ENCODE results near the gene CHST14.
A peak's percentile ranks its signal among the peaks of the same experiment; 100 is the strongest.
"Not testable (repeated sequence)": the region's sequence is repeated elsewhere in the genome, so short reads cannot be mapped to it uniquely, and the experiment has no call there.

Gene CHST14

GRCh38 chr15:40451527-40452158, 19.1 kb upstream of the CHST14 start:
- Histone ChIP-seq H2BK5ac (ENCODE audit: low read length) (no peak overlapping the region), H3K79me2 (ENCODE audit: control insufficient read depth, insufficient read depth, low read length) (peaks cover 91% of the 10 kb centered on the region), H2AK5ac (ENCODE audit: low read length) (no peak overlapping the region), H3K9ac (ENCODE audit: low read length) (no peak overlapping the region), H3K56ac (ENCODE audit: low read length) (no peak overlapping the region), H3K36me3 (ENCODE audit: control insufficient read depth, insufficient read depth, low read length) (no peaks in the 10 kb centered on the region), H3K4me3 (ENCODE audit: low read length) (no peak overlapping the region), H3K23ac (ENCODE audit: low read length) (no peak overlapping the region), H3K18ac (ENCODE audit: low read length) (no peak overlapping the region), H3K4ac (ENCODE audit: low read depth, low read length) (no peak overlapping the region), H3K27me3 (ENCODE audit: insufficient read depth, low read length, poor library complexity) (no peaks in the 10 kb centered on the region), H3K4me2 (ENCODE audit: low read length) (no peak overlapping the region), H3K27ac (ENCODE audit: low read depth, low read length) (no peak overlapping the region), H2BK120ac (ENCODE audit: low read depth, low read length) (no peak overlapping the region), H2BK15ac (replicated peaks; ENCODE audit: low read depth) (no peak overlapping the region), H4K5ac (ENCODE audit: low read length) (no peak overlapping the region), H3K79me1 (ENCODE audit: low read length) (peaks cover 34% of the 10 kb centered on the region), H3K4me1 (ENCODE audit: control insufficient read depth, low read depth, low read length) (peaks cover 15% of the 10 kb centered on the region), H4K8ac (ENCODE audit: low read depth, low read length) (no peak overlapping the region)
- no CpG with 5 or more reads among the region's 3 CpGs for WGBS (ENCODE audit: extremely low coverage, insufficient coverage, low lambda C conversion rate)
- DNase-seq, result no peak

GRCh38 chr15:40452296-40453090, 18.3 kb upstream of the CHST14 start:
- Histone ChIP-seq H3K79me2 (ENCODE audit: control insufficient read depth, insufficient read depth, low read length) (peaks cover 92% of the 10 kb centered on the region), H3K27me3 (ENCODE audit: insufficient read depth, low read length, poor library complexity) (no peaks in the 10 kb centered on the region), H3K4me1 (ENCODE audit: control insufficient read depth, low read depth, low read length) (peaks cover 15% of the 10 kb centered on the region), H3K79me1 (ENCODE audit: low read length) (peaks cover 38% of the 10 kb centered on the region), H3K36me3 (ENCODE audit: control insufficient read depth, insufficient read depth, low read length) (no peaks in the 10 kb centered on the region), H3K27ac (ENCODE audit: low read depth, low read length) (no peak overlapping the region), H2BK5ac (ENCODE audit: low read length) (no peak overlapping the region), H4K8ac (ENCODE audit: low read depth, low read length) (no peak overlapping the region), H2BK120ac (ENCODE audit: low read depth, low read length) (no peak overlapping the region), H4K5ac (ENCODE audit: low read length) (no peak overlapping the region), H3K23ac (ENCODE audit: low read length) (no peak overlapping the region), H2BK15ac (replicated peaks; ENCODE audit: low read depth) (no peak overlapping the region), H3K18ac (ENCODE audit: low read length) (no peak overlapping the region), H3K4ac (ENCODE audit: low read depth, low read length) (no peak overlapping the region), H3K56ac (ENCODE audit: low read length) (no peak overlapping the region), H3K4me3 (ENCODE audit: low read length) (no peak overlapping the region), H3K4me2 (ENCODE audit: low read length) (no peak overlapping the region), H3K9ac (ENCODE audit: low read length) (no peak overlapping the region), H2AK5ac (ENCODE audit: low read length) (no peak overlapping the region)
- no peak for DNase-seq
- no CpG with 5 or more reads among the region's 11 CpGs for WGBS (ENCODE audit: extremely low coverage, insufficient coverage, low lambda C conversion rate)

DNA sequence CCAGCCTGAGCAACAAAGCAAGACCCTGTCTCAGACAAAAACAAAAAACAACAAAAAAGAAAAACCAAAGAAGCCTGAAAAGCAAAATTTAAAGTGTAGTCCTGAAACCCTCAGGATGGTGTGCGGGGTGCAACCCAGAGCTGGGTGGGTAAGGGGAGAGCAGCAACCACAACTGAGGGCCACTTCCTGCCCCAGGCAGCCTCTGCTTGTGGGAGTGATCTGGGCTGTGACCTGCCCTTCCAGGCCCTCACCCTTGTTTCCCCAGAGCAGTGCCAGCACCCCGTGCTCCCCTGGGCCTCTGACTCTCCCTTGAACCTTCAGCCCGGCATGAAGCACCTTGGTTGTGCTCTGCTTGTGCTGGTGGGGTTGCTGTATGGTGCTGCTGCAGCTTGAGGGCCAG, 16.8 kb upstream of the CHST14 start:
- Histone ChIP-seq H3K79me2 (ENCODE audit: control insufficient read depth, insufficient read depth, low read length) (peaks cover 93% of the 10 kb centered on the region), H3K79me1 (ENCODE audit: low read length) (peaks cover 42% of the 10 kb centered on the region), H3K4me1 (ENCODE audit: control insufficient read depth, low read depth, low read length) (peaks cover 15% of the 10 kb centered on the region)
- not testable (repeated sequence) for H3K27ac ChIP-seq (ENCODE audit: low read depth, low read length); H3K18ac ChIP-seq (ENCODE audit: low read length); H3K23ac ChIP-seq (ENCODE audit: low read length); H2BK120ac ChIP-seq (ENCODE audit: low read depth, low read length); H3K56ac ChIP-seq (ENCODE audit: low read length); H4K5ac ChIP-seq (ENCODE audit: low read length); H3K4ac ChIP-seq (ENCODE audit: low read depth, low read length); H3K36me3 ChIP-seq (ENCODE audit: control insufficient read depth, insufficient read depth, low read length); H3K9ac ChIP-seq (ENCODE audit: low read length); H3K4me2 ChIP-seq (ENCODE audit: low read length); DNase-seq; H3K27me3 ChIP-seq (ENCODE audit: insufficient read depth, low read length, poor library complexity); H2AK5ac ChIP-seq (ENCODE audit: low read length); H2BK5ac ChIP-seq (ENCODE audit: low read length); H2BK15ac ChIP-seq (replicated peaks; ENCODE audit: low read depth); H3K4me3 ChIP-seq (ENCODE audit: low read length); H4K8ac ChIP-seq (ENCODE audit: low read depth, low read length)
- no CpG with 5 or more reads among the region's 3 CpGs for WGBS (ENCODE audit: extremely low coverage, insufficient coverage, low lambda C conversion rate)

DNA sequence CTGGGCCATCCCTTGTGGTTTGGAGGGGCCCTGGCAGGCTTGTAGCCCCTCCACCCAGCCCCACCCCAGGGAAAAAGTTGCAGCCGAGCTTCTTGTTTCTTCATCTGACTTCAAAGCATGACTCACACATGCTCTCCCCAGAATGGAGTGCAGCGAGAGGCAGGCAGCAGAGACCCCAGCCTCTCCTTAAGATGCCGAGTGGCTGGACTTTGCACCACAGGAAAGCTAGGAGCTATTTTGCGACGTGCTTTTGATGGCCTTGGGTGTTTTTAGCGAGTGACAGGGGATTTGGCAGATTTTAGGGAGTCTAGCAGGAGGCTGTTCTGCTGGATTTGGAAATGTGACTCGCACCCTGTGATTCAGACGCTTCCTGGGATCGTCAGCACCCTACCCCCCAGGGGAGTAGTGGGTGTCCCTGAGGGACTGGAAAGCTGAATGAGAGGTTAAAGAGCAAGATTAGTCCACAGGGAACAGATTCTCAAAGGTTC, 15.8 kb upstream of the CHST14 start:
- no CpG with 5 or more reads among the region's 9 CpGs for WGBS (ENCODE audit: extremely low coverage, insufficient coverage, low lambda C conversion rate)
- Histone ChIP-seq H4K8ac (ENCODE audit: low read depth, low read length) (no peak overlapping the region), H3K56ac (ENCODE audit: low read length) (peak overlapping the region; percentile 75), H3K23ac (ENCODE audit: low read length) (peak overlapping the region; percentile 12), H3K27ac (ENCODE audit: low read depth, low read length) (no peak overlapping the region), H3K4me1 (ENCODE audit: control insufficient read depth, low read depth, low read length) (peaks cover 15% of the 10 kb centered on the region), H3K4ac (ENCODE audit: low read depth, low read length) (no peak overlapping the region), H2BK5ac (ENCODE audit: low read length) (no peak overlapping the region), H3K4me3 (ENCODE audit: low read length) (no peak overlapping the region), H3K79me1 (ENCODE audit: low read length) (peaks cover 43% of the 10 kb centered on the region), H3K4me2 (ENCODE audit: low read length) (no peak overlapping the region), H3K27me3 (ENCODE audit: insufficient read depth, low read length, poor library complexity) (no peaks in the 10 kb centered on the region), H2BK15ac (replicated peaks; ENCODE audit: low read depth) (no peak overlapping the region), H2BK120ac (ENCODE audit: low read depth, low read length) (no peak overlapping the region), H3K18ac (ENCODE audit: low read length) (no peak overlapping the region), H4K5ac (ENCODE audit: low read length) (no peak overlapping the region), H3K79me2 (ENCODE audit: control insufficient read depth, insufficient read depth, low read length) (peaks cover 91% of the 10 kb centered on the region), H2AK5ac (ENCODE audit: low read length) (no peak overlapping the region), H3K36me3 (ENCODE audit: control insufficient read depth, insufficient read depth, low read length) (peaks cover 4% of the 10 kb centered on the region), H3K9ac (ENCODE audit: low read length) (peak overlapping the region; percentile 28)
- no peak for DNase-seq

DNA sequence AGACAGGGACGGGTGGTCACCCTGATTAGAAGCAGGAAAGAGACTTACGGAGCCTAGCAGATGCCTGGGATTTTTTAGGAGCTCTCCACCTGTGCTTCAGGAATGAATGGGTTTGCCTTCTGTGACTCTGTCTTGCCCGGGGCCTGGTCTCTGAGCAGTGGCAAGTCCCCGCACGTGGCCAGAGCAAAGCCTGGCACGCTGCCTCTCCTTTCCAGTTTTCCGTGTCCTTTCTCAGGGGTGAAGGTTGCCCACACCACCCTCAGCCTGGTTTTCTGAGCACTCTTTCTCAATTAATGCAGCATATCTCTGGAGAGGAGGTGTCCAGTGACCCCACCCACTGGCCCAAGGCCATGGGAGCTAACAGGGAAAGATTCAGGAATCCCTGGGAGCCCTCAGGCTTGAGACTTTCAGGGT, 14.5 kb upstream of the CHST14 start:
- Histone ChIP-seq H3K27ac (ENCODE audit: low read depth, low read length) (no peak overlapping the region), H3K4me3 (ENCODE audit: low read length) (no peak overlapping the region), H4K8ac (ENCODE audit: low read depth, low read length) (no peak overlapping the region), H3K9ac (ENCODE audit: low read length) (no peak overlapping the region), H3K79me1 (ENCODE audit: low read length) (peaks cover 47% of the 10 kb centered on the region), H3K4ac (ENCODE audit: low read depth, low read length) (no peak overlapping the region), H2BK120ac (ENCODE audit: low read depth, low read length) (no peak overlapping the region), H3K56ac (ENCODE audit: low read length) (no peak overlapping the region), H3K23ac (ENCODE audit: low read length) (no peak overlapping the region), H3K4me2 (ENCODE audit: low read length) (no peak overlapping the region), H3K79me2 (ENCODE audit: control insufficient read depth, insufficient read depth, low read length) (peaks cover 86% of the 10 kb centered on the region), H3K36me3 (ENCODE audit: control insufficient read depth, insufficient read depth, low read length) (peaks cover 6% of the 10 kb centered on the region), H2BK15ac (replicated peaks; ENCODE audit: low read depth) (no peak overlapping the region), H2AK5ac (ENCODE audit: low read length) (no peak overlapping the region), H4K5ac (ENCODE audit: low read length) (no peak overlapping the region), H3K27me3 (ENCODE audit: insufficient read depth, low read length, poor library complexity) (no peaks in the 10 kb centered on the region), H3K4me1 (ENCODE audit: control insufficient read depth, low read depth, low read length) (peaks cover 15% of the 10 kb centered on the region), H2BK5ac (ENCODE audit: low read length) (no peak overlapping the region), H3K18ac (ENCODE audit: low read length) (no peak overlapping the region)
- DNase-seq, result no peak
- no CpG with 5 or more reads among the region's 7 CpGs for WGBS (ENCODE audit: extremely low coverage, insufficient coverage, low lambda C conversion rate)
